Ovary (tissue), 9 donors: ENCODE data around the gene ISG20L2. TPM values are rescaled to one million over a fixed set of nuclear protein-coding genes. Genes with fewer than 3 reads are reported as not detected.

Experiments used
- DNase-seq, 5 donors: peaks; one replicate each; pipeline ENCODE4 v3.0.0-alpha.2; 2019 to 2020
- H3K27ac ChIP-seq, 2 donors: fragments of 200-600 bp; one replicate each; pipeline versions ENCODE4 v1.5.1 to v1.8.0; 2019 to 2022
- H3K27me3 ChIP-seq: fragments of 200-600 bp; one replicate; pipeline ENCODE4 v1.8.0; 2022
- H3K36me3 ChIP-seq: fragments of 200-600 bp; sonication (generic); one replicate; pipeline ENCODE4 v1.5.1; 2019
- H3K4me1 ChIP-seq: one replicate; pipeline ENCODE4 v1.8.1; 2013; ENCODE audit warnings: mild to moderate bottlenecking, moderate library complexity; ENCODE audit not compliant: insufficient read depth
- H3K4me3 ChIP-seq: fragments of 200-600 bp; sonication (generic); one replicate; pipeline ENCODE4 v1.5.1; 2017
- H3K9me3 ChIP-seq, 2 donors: fragments of 200-600 bp in 1 of 2; sonication (generic) in 1 of 2; one replicate each; pipeline versions ENCODE4 v1.5.1 to v1.8.1; 2013 to 2019; ENCODE audit warnings: mild to moderate bottlenecking in 1 of 2, moderate library complexity in 1 of 2
- CTCF ChIP-seq, 3 donors: fragments of 450-650 bp in 2 of 3; fragments of 200-600 bp in 1 of 3; IDR thresholded peaks; one replicate each; pipeline versions ENCODE4 v1.5.1 to v1.8.0; 2016 to 2022; ENCODE audit warnings: antibody characterized with exemption in 3 of 3, mild to moderate bottlenecking in 1 of 3
- EP300 ChIP-seq: sonication (generic); formaldehyde crosslinking; IDR thresholded peaks from one replicate; pipeline ENCODE4 v1.6.1; 2017; ENCODE audit warnings: antibody characterized with exemption
- POLR2A ChIP-seq: fragments of 450-650 bp; IDR thresholded peaks from one replicate; pipeline ENCODE4 v1.6.1; 2017; ENCODE audit warnings: antibody characterized with exemption, mild to moderate bottlenecking, moderate library complexity
- WGBS, 3 donors: extraction: QIAGEN DNeasy Blood & Tissue Kit in 1 of 3; methylation state at CpG; one replicate each; pipeline versions ENCODE4 v1.1.5 to v1.1.7; 2013 to 2017; 5-methylcytosine and 5-hydroxymethylcytosine counted together
- intact Hi-C, 4 donors: fragments of 100-400 bp; cut with DNase I; formaldehyde crosslinking; loops; one replicate each; pipeline versions ENCODE4 v1.11.0 to v1.15.1; 2022 to 2023
- polyA plus RNA-seq, 2 donors: library from polyadenylated mRNA; stranded (reverse); fragments of 200-250 nt in 1 of 2; fragments of 350-450 nt in 1 of 2; fragmentation: Illumina TruSeq in 1 of 2; extraction: RNeasy Lipid Tissue Mini Kit (QIAGEN cat#74804) in 1 of 2; gene quantifications; one replicate each; pipeline ENCODE4 v1.2.3, GENCODE V29; 2013 to 2014
- total RNA-seq, 7 donors: library from RNA; depleted of rRNA in 2 of 7; stranded (reverse); fragments of >200 nt in 2 of 7; fragmentation: NEBNext Ultra II Directional in 3 of 7; extraction: Animal tissue kit (Norgen Biotek cat#: 25700) in 3 of 7; gene quantifications; one replicate each; pipeline versions ENCODE4 v1.1.0 to v1.2.4, GENCODE V29; 2016 to 2023
- donor health status: DM: no; HTN: no; CAD: no; lungs with moderate emphysema.
- donor health status: DM: no; HTN: no; CAD: no.
- donor health status: Bipolar disorder and iron deficiency.
- donor health status: DM: yes; HTN: yes; CAD: no.
- donor health status: DM: no; HTN: no; CAD: no.
- donor health status: DM: yes; HTN: yes; CAD: no.

Gene ISG20L2
- total and polyA plus RNA-seq, 9 donors = 11.7 to 58.7 (median 26.1) TPM

GRCh38 chr1:156705321-156705917 lies 23.1 kb downstream of the ISG20L2 start, which contains the start of gene CRABP2:
CRABP2 (minus strand) TSS chr1:156705583; CDS start chr1:156705446, 137 bp downstream.
- H3K27ac ChIP-seq = peak within 1 kb of the TSS; percentile 69 to 81
- TF ChIP-seq CTCF (IDR thresholded peaks at IDR 0.05) = no peak
- TF ChIP-seq POLR2A = no peak
- TF ChIP-seq EP300 = no peak
- H3K4me3 ChIP-seq = peak within 1 kb of the TSS; percentile 43
- no peaks in the 10 kb centered on the region for H3K36me3 ChIP-seq
- intact Hi-C loops = loop anchor here in 1 of 4 donors (10.0 kb wide), 1 partner anchor 179 kb away; no protein-coding TSS in a partner anchor
- H3K9me3 ChIP-seq = no peaks in the 10 kb centered on the region
- H3K27me3 ChIP-seq = no peaks in the 10 kb centered on the region
- peaks cover 14% of the 10 kb centered on the region for H3K4me1 ChIP-seq
- WGBS, 3 donors = 0 to 3% (median 1%) methylated on average over 34 to 42 of the region's 42 CpGs
- peak in 4 of 5 donors; percentile 31 to 59 (median 49) for DNase-seq

GRCh38 chr1:156704930-156705320 lies 23.6 kb downstream of the ISG20L2 start:
- DNase-seq = peak; percentile 68 to 80 (median 72)
- H3K4me1 ChIP-seq = peaks cover 14% of the 10 kb centered on the region

GRCh38 chr1:156704166-156704711 lies 24.3 kb downstream of the ISG20L2 start:
- H3K4me3 ChIP-seq = no peak overlapping the region
- no peak overlapping the region for H3K27ac ChIP-seq

More at GRCh38 chr1:156704930-156705320, 23.6 kb downstream of the ISG20L2 start:
- WGBS, 3 donors = 1 to 2% (median 1%) methylated on average over 29 of the region's 29 CpGs
- H3K27ac ChIP-seq = no peak overlapping the region
- no peaks in the 10 kb centered on the region for H3K9me3 ChIP-seq
- no peaks in the 10 kb centered on the region for H3K36me3 ChIP-seq
- no peak for TF ChIP-seq EP300
- TF ChIP-seq POLR2A = no peak
- TF ChIP-seq CTCF (IDR thresholded peaks at IDR 0.05) = no peak
- intact Hi-C loops = loop anchor here in 1 of 4 donors (10.0 kb wide), 1 partner anchor 180 kb away; no protein-coding TSS in a partner anchor
- no peaks in the 10 kb centered on the region for H3K27me3 ChIP-seq
- H3K4me3 ChIP-seq = peak overlapping the region; percentile 43

GRCh38 chr1:156703741-156704140 lies 24.8 kb downstream of the ISG20L2 start:
- 55 to 56% (median 56%) methylated on average over 4 of the region's 4 CpGs for WGBS, 3 donors
- Histone ChIP-seq H3K4me1 (peaks cover 14% of the 10 kb centered on the region), H3K4me3 (no peak overlapping the region), H3K27me3 (no peaks in the 10 kb centered on the region), H3K9me3 (no peaks in the 10 kb centered on the region), H3K36me3 (no peaks in the 10 kb centered on the region), H3K27ac (no peak overlapping the region)
- DNase-seq = no peak
- TF ChIP-seq POLR2A (no peak), CTCF (IDR thresholded peaks at IDR 0.05) (no peak), EP300 (no peak)
- intact Hi-C loops = loop anchor here in 1 of 4 donors (10.0 kb wide), 1 partner anchor 181 kb away; no protein-coding TSS in a partner anchor

More at GRCh38 chr1:156704166-156704711, 24.3 kb downstream of the ISG20L2 start:
- no peak for DNase-seq
- 51 to 62% (median 53%) methylated on average over 10 of the region's 10 CpGs for WGBS, 3 donors
- Histone ChIP-seq H3K27me3 (no peaks in the 10 kb centered on the region), H3K36me3 (no peaks in the 10 kb centered on the region), H3K4me1 (peaks cover 14% of the 10 kb centered on the region), H3K9me3 (no peaks in the 10 kb centered on the region)
- no peak for TF ChIP-seq POLR2A
- no peak for TF ChIP-seq CTCF (IDR thresholded peaks at IDR 0.05)
- no peak for TF ChIP-seq EP300
- intact Hi-C loops = loop anchor here in 1 of 4 donors (10.0 kb wide), 1 partner anchor 181 kb away; no protein-coding TSS in a partner anchor
